GM18508 (cell line): ENCODE data around the gene PFDN2.

Source experiments
- ATAC-seq: cut with Tn5 transposase; IDR thresholded peaks from one replicate; pipeline ENCODE4 v1.9.1; 2021; ENCODE audit warnings: moderate number of reproducible peaks; ENCODE audit not compliant: insufficient read depth, unreplicated experiment

Gene PFDN2

GRCh38 chr1:161083748-161084596 is 33.9 kb downstream of the PFDN2 start:
- no peak for ATAC-seq

DNA sequence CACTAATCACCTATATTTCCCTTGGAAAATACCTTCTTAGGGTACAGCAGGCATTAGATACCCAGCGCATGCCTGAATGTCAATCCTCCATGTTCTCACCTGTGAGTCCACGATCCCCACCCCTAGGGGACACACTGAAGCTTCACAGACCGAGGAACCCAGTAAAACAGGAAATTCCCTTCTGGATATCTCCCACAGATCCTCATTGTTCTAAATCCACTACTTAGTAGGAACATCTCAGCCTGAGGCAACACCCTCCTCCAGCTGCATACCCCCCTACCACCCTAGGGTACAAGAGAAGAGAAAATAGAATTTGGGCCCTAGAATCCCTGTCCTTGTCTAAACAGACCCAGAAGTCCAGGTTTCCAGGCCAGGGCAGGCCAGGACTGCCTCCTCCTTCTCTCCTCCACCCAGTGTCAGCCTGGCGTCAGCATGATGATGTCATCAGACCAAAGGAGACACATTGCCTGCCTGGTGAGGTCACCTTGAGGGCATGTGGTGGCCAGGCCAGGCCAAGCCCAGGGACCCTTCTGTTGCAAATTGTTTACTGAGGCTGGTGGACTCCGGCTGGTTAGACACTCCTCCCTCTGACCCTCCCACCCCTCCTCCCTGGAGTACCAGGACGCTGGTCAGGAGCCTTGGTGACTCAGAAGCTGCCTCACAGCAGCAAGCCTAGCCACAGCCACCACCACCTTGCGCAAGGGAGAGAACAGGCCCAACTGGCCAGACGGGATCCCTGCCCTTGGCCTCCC is 34.7 kb downstream of the PFDN2 start:
- no peak for ATAC-seq

- no peak for ATAC-seq
Observed at GRCh38 chr1:161082483-161082882, 35.4 kb downstream of the PFDN2 start.

DNA sequence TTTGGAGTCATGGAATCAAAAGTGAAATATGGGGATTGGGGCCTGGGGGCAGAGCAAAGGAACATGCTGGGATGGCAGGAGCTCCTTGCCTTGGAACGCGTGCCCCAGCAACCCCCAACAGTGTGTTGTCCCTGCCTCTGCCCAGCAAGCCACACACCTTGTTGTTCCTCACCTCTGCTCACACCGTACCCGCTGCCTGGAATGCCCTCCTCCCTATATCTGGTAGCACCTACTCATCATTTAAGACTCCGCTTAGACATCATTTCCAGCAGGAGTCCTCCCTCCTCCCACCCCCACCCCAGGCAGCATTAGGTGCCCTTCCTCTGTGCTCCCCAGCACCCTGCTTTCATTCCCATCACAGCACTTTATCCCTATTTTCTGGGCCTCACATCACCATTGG is 36.3 kb downstream of the PFDN2 start:
- ATAC-seq: no peak

DNA sequence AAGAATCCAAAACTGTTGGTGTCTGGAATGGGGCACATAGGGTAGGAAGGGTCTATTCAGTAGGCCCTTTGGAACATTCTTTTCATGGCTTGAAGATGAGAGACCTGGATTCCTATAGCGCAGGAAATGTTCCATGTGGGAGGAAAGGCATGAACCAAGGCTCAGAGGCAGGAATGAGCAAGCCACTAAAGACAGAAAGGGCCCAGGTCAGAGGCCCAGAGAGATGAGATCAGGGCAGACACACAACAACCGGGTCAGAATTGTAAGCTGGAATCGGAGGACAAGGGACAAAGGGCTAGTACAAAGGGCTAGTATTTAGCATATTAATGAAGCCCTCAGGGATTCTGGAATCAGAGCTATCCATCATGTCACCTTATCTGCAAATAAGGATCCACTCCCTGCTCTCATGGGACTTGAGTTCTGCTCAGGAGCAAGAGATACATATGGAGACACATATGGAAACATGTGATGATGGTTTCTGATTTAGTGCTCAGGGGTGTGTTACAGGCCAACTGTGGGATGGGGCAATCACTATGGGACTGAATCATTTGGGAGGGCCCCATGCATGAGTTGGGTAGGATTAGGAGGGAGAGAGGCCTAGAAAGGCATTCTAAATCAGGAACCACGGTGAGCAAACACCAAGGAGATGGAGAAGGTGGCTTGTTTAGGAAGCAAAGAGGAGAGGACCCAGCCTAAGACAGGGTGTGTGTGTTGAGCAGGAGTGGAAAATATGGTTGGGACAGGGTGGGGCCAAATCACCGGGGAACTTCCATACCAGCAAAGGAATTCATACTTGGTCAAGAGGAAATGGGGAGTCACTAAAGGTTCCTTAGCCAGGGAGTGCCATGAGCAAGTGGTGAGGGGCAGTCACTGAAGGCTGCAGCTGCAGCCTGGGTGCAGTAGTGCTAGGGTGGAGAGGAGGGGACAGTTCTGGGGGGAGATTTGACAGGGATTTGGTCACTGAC is 37.1 kb downstream of the PFDN2 start:
- no peak for ATAC-seq

GRCh38 chr1:161079436-161080110 is 38.3 kb downstream of the PFDN2 start:
- no peak for ATAC-seq

DNA sequence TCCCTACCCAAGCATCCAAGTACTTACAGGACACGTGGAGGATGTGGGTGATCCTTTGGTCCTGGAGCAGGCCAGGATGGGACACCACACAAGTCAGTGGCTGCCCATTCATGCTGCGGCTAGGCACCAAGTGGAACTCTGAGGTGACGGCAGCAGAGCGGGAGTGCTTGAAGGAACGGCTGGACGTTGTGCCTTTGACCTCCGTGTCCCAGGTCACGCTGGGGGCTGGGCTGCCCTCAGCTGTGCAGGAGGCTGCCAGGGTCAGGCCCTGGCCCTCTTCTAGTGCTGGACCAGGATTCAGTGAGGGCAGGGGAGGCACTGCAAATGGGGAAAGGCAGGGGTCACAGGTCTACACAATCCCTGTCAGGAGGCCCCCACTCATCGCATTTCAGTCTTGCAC is 40.4 kb downstream of the PFDN2 start:
- ATAC-seq: no peak

GRCh38 chr1:161076410-161076809 is 41.4 kb downstream of the PFDN2 start:
- no peak for ATAC-seq

GRCh38 chr1:161074676-161075368 is 43.0 kb downstream of the PFDN2 start:
- no peak for ATAC-seq

- ATAC-seq: no peak
Observed at GRCh38 chr1:161073474-161074121, 44.2 kb downstream of the PFDN2 start.

- ATAC-seq: no peak
Observed at GRCh38 chr1:161072751-161073449, 44.9 kb downstream of the PFDN2 start.

- no peak for ATAC-seq
Observed at GRCh38 chr1:161071886-161072371, 45.9 kb downstream of the PFDN2 start.

DNA sequence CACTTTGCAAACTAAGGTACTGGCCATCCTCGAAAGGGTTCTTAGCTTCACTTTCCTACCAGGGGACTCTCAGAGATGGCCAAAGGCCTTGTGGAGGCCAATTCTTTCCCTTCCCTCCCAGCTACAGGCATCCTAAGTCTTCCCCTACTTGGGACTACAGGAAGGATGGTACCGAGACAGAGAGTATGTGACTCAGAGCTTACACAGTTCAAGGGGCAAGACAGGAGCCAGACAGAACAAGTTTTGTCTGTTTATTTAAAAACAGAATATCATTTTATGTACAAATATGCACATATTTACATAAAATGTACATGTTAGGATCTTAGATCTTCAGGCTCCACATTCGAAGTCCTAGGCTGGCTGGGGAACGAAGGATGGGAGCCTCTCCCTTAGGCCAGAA is 47.1 kb downstream of the PFDN2 start:
- ATAC-seq: no peak

- peak; percentile 69 for ATAC-seq
Observed at GRCh38 chr1:161069731-161070270, 48.0 kb downstream of the PFDN2 start, which contains the start of gene ARHGAP30. Gene ARHGAP30 (minus strand): TSS chr1:161069891. CDS start chr1:161069624, 267 bp downstream.

DNA sequence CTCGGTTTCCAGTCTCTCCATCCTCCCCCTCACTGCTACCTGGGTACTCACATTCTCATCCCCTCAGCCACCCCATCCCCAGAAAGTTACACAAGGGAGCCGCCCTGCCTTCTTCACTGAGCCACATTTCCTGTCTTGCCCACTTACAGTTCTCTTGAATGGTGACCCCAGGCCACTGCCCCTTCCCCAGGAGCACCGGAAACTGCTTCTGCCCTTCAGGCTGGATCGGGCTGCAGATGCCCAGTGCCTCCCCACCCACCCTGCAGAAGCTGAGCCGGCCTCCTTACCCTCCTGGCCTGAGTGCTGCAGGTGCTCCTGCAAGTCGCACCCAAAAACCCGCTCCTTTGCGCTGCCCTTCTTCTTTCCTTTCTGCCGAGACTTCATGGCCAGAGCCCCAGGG is 48.6 kb downstream of the PFDN2 start:
- no peak for ATAC-seq

- ATAC-seq: no peak
Observed at GRCh38 chr1:161068306-161069234, 49.3 kb downstream of the PFDN2 start.

GRCh38 chr1:161066694-161067093 is 51.1 kb downstream of the PFDN2 start:
- no peak for ATAC-seq
